Measurements from ENCODE around the gene FLT1.

The FLT1 gene

GRCh38 chr13:28425793-28426192, 69.1 kb downstream of the FLT1 start:
- H3K9me3 ChIP-seq (ENCODE audit: control insufficient read depth, low read length) = no peaks in the 10 kb centered on the region
- H3K4me1 ChIP-seq (ENCODE audit: control insufficient read depth, insufficient read depth, low read length) = no peaks in the 10 kb centered on the region
- no peaks in the 10 kb centered on the region for H3K27me3 ChIP-seq (ENCODE audit: control insufficient read depth, insufficient read depth, low read length)
- no peak overlapping the region for H3K9ac ChIP-seq (ENCODE audit: low read length)
- no peak overlapping the region for H3K4me3 ChIP-seq (ENCODE audit: low read length)
- H3K36me3 ChIP-seq (ENCODE audit: control insufficient read depth, insufficient read depth, low read length) = no peaks in the 10 kb centered on the region

GRCh38 chr13:28424541-28424940, 70.4 kb downstream of the FLT1 start:
- Histone ChIP-seq H3K36me3 (ENCODE audit: control insufficient read depth, insufficient read depth, low read length) (no peaks in the 10 kb centered on the region), H3K9ac (ENCODE audit: low read length) (no peak overlapping the region), H3K4me3 (ENCODE audit: low read length) (no peak overlapping the region), H3K4me1 (ENCODE audit: control insufficient read depth, insufficient read depth, low read length) (no peaks in the 10 kb centered on the region), H3K27me3 (ENCODE audit: control insufficient read depth, insufficient read depth, low read length) (no peaks in the 10 kb centered on the region), H3K9me3 (ENCODE audit: control insufficient read depth, low read length) (no peaks in the 10 kb centered on the region)

- no peaks in the 10 kb centered on the region for H3K4me1 ChIP-seq (ENCODE audit: control insufficient read depth, insufficient read depth, low read length)
- no peaks in the 10 kb centered on the region for H3K36me3 ChIP-seq (ENCODE audit: control insufficient read depth, insufficient read depth, low read length)
- no peak overlapping the region for H3K9ac ChIP-seq (ENCODE audit: low read length)
- no peak overlapping the region for H3K4me3 ChIP-seq (ENCODE audit: low read length)
- H3K27me3 ChIP-seq (ENCODE audit: control insufficient read depth, insufficient read depth, low read length) = no peaks in the 10 kb centered on the region
- H3K9me3 ChIP-seq (ENCODE audit: control insufficient read depth, low read length) = no peaks in the 10 kb centered on the region
Measured at GRCh38 chr13:28423010-28423409, 71.9 kb downstream of the FLT1 start.

- Histone ChIP-seq H3K27me3 (ENCODE audit: control insufficient read depth, insufficient read depth, low read length) (no peaks in the 10 kb centered on the region), H3K9ac (ENCODE audit: low read length) (no peak overlapping the region), H3K9me3 (ENCODE audit: control insufficient read depth, low read length) (no peaks in the 10 kb centered on the region), H3K4me3 (ENCODE audit: low read length) (no peak overlapping the region), H3K36me3 (ENCODE audit: control insufficient read depth, insufficient read depth, low read length) (no peaks in the 10 kb centered on the region), H3K4me1 (ENCODE audit: control insufficient read depth, insufficient read depth, low read length) (no peaks in the 10 kb centered on the region)
Measured at GRCh38 chr13:28421676-28422410, 73.1 kb downstream of the FLT1 start.

- no peaks in the 10 kb centered on the region for H3K27me3 ChIP-seq (ENCODE audit: control insufficient read depth, insufficient read depth, low read length)
- no peak overlapping the region for H3K4me3 ChIP-seq (ENCODE audit: low read length)
- no peaks in the 10 kb centered on the region for H3K36me3 ChIP-seq (ENCODE audit: control insufficient read depth, insufficient read depth, low read length)
- H3K4me1 ChIP-seq (ENCODE audit: control insufficient read depth, insufficient read depth, low read length) = no peaks in the 10 kb centered on the region
- no peak overlapping the region for H3K9ac ChIP-seq (ENCODE audit: low read length)
- no peaks in the 10 kb centered on the region for H3K9me3 ChIP-seq (ENCODE audit: control insufficient read depth, low read length)
Measured at GRCh38 chr13:28420704-28421103, 74.2 kb downstream of the FLT1 start.

- no peaks in the 10 kb centered on the region for H3K4me1 ChIP-seq (ENCODE audit: control insufficient read depth, insufficient read depth, low read length)
- H3K4me3 ChIP-seq (ENCODE audit: low read length) = no peak overlapping the region
- H3K9me3 ChIP-seq (ENCODE audit: control insufficient read depth, low read length) = no peaks in the 10 kb centered on the region
- no peak overlapping the region for H3K9ac ChIP-seq (ENCODE audit: low read length)
- H3K27me3 ChIP-seq (ENCODE audit: control insufficient read depth, insufficient read depth, low read length) = no peaks in the 10 kb centered on the region
- no peaks in the 10 kb centered on the region for H3K36me3 ChIP-seq (ENCODE audit: control insufficient read depth, insufficient read depth, low read length)
Measured at GRCh38 chr13:28415994-28416421, 78.9 kb downstream of the FLT1 start.

GRCh38 chr13:28413999-28414398, 80.9 kb downstream of the FLT1 start:
- no peaks in the 10 kb centered on the region for H3K36me3 ChIP-seq (ENCODE audit: control insufficient read depth, insufficient read depth, low read length)
- H3K27me3 ChIP-seq (ENCODE audit: control insufficient read depth, insufficient read depth, low read length) = no peaks in the 10 kb centered on the region
- H3K9ac ChIP-seq (ENCODE audit: low read length) = no peak overlapping the region
- H3K4me1 ChIP-seq (ENCODE audit: control insufficient read depth, insufficient read depth, low read length) = no peaks in the 10 kb centered on the region
- H3K4me3 ChIP-seq (ENCODE audit: low read length) = no peak overlapping the region
- no peaks in the 10 kb centered on the region for H3K9me3 ChIP-seq (ENCODE audit: control insufficient read depth, low read length)

GRCh38 chr13:28412981-28413380, 81.9 kb downstream of the FLT1 start:
- H3K27me3 ChIP-seq (ENCODE audit: control insufficient read depth, insufficient read depth, low read length) = no peaks in the 10 kb centered on the region
- no peaks in the 10 kb centered on the region for H3K36me3 ChIP-seq (ENCODE audit: control insufficient read depth, insufficient read depth, low read length)
- no peak overlapping the region for H3K9ac ChIP-seq (ENCODE audit: low read length)
- H3K4me3 ChIP-seq (ENCODE audit: low read length) = no peak overlapping the region
- no peaks in the 10 kb centered on the region for H3K4me1 ChIP-seq (ENCODE audit: control insufficient read depth, insufficient read depth, low read length)
- no peaks in the 10 kb centered on the region for H3K9me3 ChIP-seq (ENCODE audit: control insufficient read depth, low read length)

GRCh38 chr13:28411831-28412353, 83.0 kb downstream of the FLT1 start:
- H3K9ac ChIP-seq (ENCODE audit: low read length) = no peak overlapping the region
- H3K4me3 ChIP-seq (ENCODE audit: low read length) = no peak overlapping the region
- no peaks in the 10 kb centered on the region for H3K4me1 ChIP-seq (ENCODE audit: control insufficient read depth, insufficient read depth, low read length)
- H3K36me3 ChIP-seq (ENCODE audit: control insufficient read depth, insufficient read depth, low read length) = no peaks in the 10 kb centered on the region
- no peaks in the 10 kb centered on the region for H3K27me3 ChIP-seq (ENCODE audit: control insufficient read depth, insufficient read depth, low read length)
- H3K9me3 ChIP-seq (ENCODE audit: control insufficient read depth, low read length) = no peaks in the 10 kb centered on the region

GRCh38 chr13:28410096-28410495, 84.8 kb downstream of the FLT1 start:
- H3K36me3 ChIP-seq (ENCODE audit: control insufficient read depth, insufficient read depth, low read length) = no peaks in the 10 kb centered on the region
- no peaks in the 10 kb centered on the region for H3K4me1 ChIP-seq (ENCODE audit: control insufficient read depth, insufficient read depth, low read length)
- no peak overlapping the region for H3K4me3 ChIP-seq (ENCODE audit: low read length)
- no peaks in the 10 kb centered on the region for H3K27me3 ChIP-seq (ENCODE audit: control insufficient read depth, insufficient read depth, low read length)
- no peak overlapping the region for H3K9ac ChIP-seq (ENCODE audit: low read length)
- no peaks in the 10 kb centered on the region for H3K9me3 ChIP-seq (ENCODE audit: control insufficient read depth, low read length)

- Histone ChIP-seq H3K4me1 (ENCODE audit: control insufficient read depth, insufficient read depth, low read length) (no peaks in the 10 kb centered on the region), H3K4me3 (ENCODE audit: low read length) (no peak overlapping the region), H3K36me3 (ENCODE audit: control insufficient read depth, insufficient read depth, low read length) (no peaks in the 10 kb centered on the region), H3K27me3 (ENCODE audit: control insufficient read depth, insufficient read depth, low read length) (no peaks in the 10 kb centered on the region), H3K9me3 (ENCODE audit: control insufficient read depth, low read length) (no peaks in the 10 kb centered on the region), H3K9ac (ENCODE audit: low read length) (no peak overlapping the region)
Measured at GRCh38 chr13:28409648-28410047, 85.3 kb downstream of the FLT1 start.

GRCh38 chr13:28408863-28409262, 86.1 kb downstream of the FLT1 start:
- Histone ChIP-seq H3K9me3 (ENCODE audit: control insufficient read depth, low read length) (no peaks in the 10 kb centered on the region), H3K9ac (ENCODE audit: low read length) (no peak overlapping the region), H3K4me1 (ENCODE audit: control insufficient read depth, insufficient read depth, low read length) (no peaks in the 10 kb centered on the region), H3K36me3 (ENCODE audit: control insufficient read depth, insufficient read depth, low read length) (no peaks in the 10 kb centered on the region), H3K4me3 (ENCODE audit: low read length) (no peak overlapping the region), H3K27me3 (ENCODE audit: control insufficient read depth, insufficient read depth, low read length) (no peaks in the 10 kb centered on the region)

Measured in mucosa of stomach (tissue), 1 donor.